Measurements from ENCODE around the gene TDRD12.

DNA sequence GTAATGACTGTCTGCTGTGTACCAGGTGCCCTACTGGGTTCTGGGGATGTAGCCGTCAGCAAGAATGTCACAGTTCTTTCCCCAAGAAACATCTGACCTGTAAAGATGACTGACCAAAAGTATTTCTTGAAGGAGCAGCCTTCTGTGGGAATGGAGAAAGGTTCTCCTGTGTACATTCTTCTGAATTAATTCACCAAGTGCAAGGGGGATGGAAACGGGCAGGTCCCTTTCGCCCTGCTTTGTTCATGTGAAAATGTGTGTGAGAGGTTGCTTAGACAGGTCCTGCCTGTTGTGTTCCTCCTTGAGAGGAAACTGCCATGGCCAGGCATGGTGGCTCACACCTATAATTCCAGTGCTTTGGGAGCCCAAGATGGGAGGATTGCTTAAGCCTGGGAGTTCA lies 93.0 kb downstream of the TDRD12 start:
- TF ChIP-seq, protein P1, sequence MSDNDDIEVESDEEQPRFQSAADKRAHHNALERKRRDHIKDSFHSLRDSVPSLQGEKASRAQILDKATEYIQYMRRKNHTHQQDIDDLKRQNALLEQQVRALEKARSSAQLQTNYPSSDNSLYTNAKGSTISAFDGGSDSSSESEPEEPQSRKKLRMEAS (IDR thresholded peaks at IDR 0.05) = no peak
- TF ChIP-seq, protein P2, sequence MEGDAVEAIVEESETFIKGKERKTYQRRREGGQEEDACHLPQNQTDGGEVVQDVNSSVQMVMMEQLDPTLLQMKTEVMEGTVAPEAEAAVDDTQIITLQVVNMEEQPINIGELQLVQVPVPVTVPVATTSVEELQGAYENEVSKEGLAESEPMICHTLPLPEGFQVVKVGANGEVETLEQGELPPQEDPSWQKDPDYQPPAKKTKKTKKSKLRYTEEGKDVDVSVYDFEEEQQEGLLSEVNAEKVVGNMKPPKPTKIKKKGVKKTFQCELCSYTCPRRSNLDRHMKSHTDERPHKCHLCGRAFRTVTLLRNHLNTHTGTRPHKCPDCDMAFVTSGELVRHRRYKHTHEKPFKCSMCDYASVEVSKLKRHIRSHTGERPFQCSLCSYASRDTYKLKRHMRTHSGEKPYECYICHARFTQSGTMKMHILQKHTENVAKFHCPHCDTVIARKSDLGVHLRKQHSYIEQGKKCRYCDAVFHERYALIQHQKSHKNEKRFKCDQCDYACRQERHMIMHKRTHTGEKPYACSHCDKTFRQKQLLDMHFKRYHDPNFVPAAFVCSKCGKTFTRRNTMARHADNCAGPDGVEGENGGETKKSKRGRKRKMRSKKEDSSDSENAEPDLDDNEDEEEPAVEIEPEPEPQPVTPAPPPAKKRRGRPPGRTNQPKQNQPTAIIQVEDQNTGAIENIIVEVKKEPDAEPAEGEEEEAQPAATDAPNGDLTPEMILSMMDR (IDR thresholded peaks at IDR 0.05; ENCODE audit: low read depth, low read length, missing input control) = no peak
- TF ChIP-seq EGR1 (IDR thresholded peaks at IDR 0.05; ENCODE audit: low read depth in 2 of 2) = no peak
- TF ChIP-seq GABPA (IDR thresholded peaks at IDR 0.05 in 1 of 2, conservative IDR thresholded peaks at IDR 0.05 in 1 of 2) = no peak
- TF ChIP-seq, protein P3, sequence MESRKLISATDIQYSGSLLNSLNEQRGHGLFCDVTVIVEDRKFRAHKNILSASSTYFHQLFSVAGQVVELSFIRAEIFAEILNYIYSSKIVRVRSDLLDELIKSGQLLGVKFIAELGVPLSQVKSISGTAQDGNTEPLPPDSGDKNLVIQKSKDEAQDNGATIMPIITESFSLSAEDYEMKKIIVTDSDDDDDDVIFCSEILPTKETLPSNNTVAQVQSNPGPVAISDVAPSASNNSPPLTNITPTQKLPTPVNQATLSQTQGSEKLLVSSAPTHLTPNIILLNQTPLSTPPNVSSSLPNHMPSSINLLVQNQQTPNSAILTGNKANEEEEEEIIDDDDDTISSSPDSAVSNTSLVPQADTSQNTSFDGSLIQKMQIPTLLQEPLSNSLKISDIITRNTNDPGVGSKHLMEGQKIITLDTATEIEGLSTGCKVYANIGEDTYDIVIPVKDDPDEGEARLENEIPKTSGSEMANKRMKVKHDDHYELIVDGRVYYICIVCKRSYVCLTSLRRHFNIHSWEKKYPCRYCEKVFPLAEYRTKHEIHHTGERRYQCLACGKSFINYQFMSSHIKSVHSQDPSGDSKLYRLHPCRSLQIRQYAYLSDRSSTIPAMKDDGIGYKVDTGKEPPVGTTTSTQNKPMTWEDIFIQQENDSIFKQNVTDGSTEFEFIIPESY (IDR thresholded peaks at IDR 0.05) = no peak

Measured in liver (tissue), 3 donors.